Airway epithelial cell (primary cell): ENCODE measurements around the gene DNAJC1. TPM values are rescaled to one million over a fixed set of nuclear protein-coding genes. Genes with fewer than 3 reads are reported as not detected.

Source experiments
- total RNA-seq: library from RNA; depleted of rRNA; stranded (reverse); fragments of >200 nt; gene quantifications from 2 replicates; pipeline ENCODE4 v1.2.3, GENCODE V29; 2015

DNAJC1 gene
- total RNA-seq = 39.2 and 39.9 TPM in 2 replicates

DNA sequence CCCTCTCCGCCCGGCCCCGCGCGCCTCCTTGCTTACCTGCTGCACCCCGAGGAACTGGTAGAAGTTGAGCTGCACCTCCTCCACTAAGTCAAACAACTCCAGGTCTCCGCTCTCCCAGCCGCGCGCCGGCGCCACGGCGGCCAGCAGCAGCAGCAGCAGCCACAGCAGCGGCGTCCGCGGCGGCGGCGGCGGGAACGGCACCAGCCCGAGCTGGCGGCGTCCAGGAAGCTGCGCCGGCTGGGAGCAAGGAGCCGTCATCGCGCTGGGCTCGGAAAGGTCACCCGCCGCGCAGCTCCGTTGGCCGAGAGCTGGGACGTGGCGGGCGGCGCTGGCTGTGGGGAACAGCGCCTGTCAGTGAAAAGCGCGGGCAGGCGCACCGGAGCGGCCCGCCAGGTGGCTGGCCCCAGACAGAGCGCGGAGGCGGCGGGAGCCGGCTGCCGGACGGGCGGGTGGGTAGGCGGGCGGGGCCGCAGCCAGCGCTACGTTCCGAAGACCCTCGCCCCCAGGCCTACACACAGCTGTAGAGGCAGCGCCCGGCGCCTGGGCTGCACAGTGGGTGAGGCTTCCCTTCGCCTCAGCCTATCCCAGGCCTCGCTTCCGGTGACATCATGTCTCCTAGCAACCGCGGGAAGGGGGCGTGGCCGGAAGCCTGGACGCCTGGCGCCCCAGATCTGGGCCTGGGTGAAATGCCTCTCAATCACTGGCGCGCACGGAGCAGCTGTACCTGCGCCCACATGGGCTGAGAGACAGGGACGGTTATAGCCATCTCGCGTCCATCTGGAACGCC is at the start of gene DNAJC1:
Gene DNAJC1, minus strand, starts transcription at position 554 of the 787 bp plus-strand sequence. Its CDS starts 296 bp downstream, at position 258.

Other genes starting within 250 kb of the DNAJC1 start
- not detected in 2 replicates for gene EBLN1, start 214.3 kb upstream of the DNAJC1 start, total RNA-seq